Right cardiac atrium (tissue), 5 donors: Measurements from ENCODE around the gene NKPD1. TPM values are rescaled to one million over a fixed set of nuclear protein-coding genes. Genes with fewer than 3 reads are reported as not detected.
A peak's percentile ranks its signal among the peaks of the same experiment; 100 is the strongest.
"Not testable (repeated sequence)": the region's sequence is repeated elsewhere in the genome, so short reads cannot be mapped to it uniquely, and the experiment has no call there.

Experiments used
- ATAC-seq, 2 donors: fragments of 200-7000 bp; cut with Tn5 transposase; one replicate each; pipeline versions ENCODE4 v1.8.0 to v1.9.1; 2020; ENCODE audit warnings: moderate library complexity in 2 of 2, mild to moderate bottlenecking in 1 of 2
- DNase-seq, 3 donors: peaks; one replicate each; pipeline ENCODE4 v3.0.0-alpha.2; 2020
- H3K27ac ChIP-seq: one replicate; pipeline ENCODE4 v1.5.1; 2013; ENCODE audit warnings: mild to moderate bottlenecking, low read length, control low read depth, moderate library complexity
- H3K27me3 ChIP-seq: one replicate; pipeline ENCODE4 v1.6.1; 2013; ENCODE audit not compliant: control insufficient read depth, insufficient read depth
- H3K4me1 ChIP-seq: one replicate; pipeline ENCODE4 v1.6.1; 2013; ENCODE audit warnings: low read length; ENCODE audit not compliant: control insufficient read depth, insufficient read depth
- H3K4me3 ChIP-seq: one replicate; pipeline ENCODE4 v1.5.1; 2013; ENCODE audit warnings: low read length, control low read depth
- H3K9me3 ChIP-seq: one replicate; pipeline ENCODE4 v1.6.1; 2013; ENCODE audit warnings: low read length; ENCODE audit not compliant: control insufficient read depth
- WGBS: extraction: QIAGEN DNeasy Blood & Tissue Kit; methylation state at CpG from one replicate; pipeline ENCODE4 v1.1.7; 2013; 5-methylcytosine and 5-hydroxymethylcytosine counted together
- intact Hi-C, 4 donors: fragments of 100-400 bp; cut with DNase I; formaldehyde crosslinking; loops; one replicate each; pipeline versions ENCODE4 v1.11.0 to v1.14.0; 2022 to 2023
- polyA plus RNA-seq: library from polyadenylated mRNA; stranded (reverse); fragments of 200-250 nt; gene quantifications from one replicate; pipeline ENCODE4 v1.2.3, GENCODE V29; 2013
- total RNA-seq, 4 donors: library from RNA; stranded (reverse); fragmentation: NEBNext Ultra II Directional; extraction: Animal tissue kit (Norgen Biotek cat#: 25700); gene quantifications; one replicate each; pipeline ENCODE4 v1.2.1, GENCODE V29; 2021
- donor health status: healthy with polysubstance abuse.
- donor health status: DM: no; HTN: yes; CAD: no.
- donor health status: DM: no; HTN: no; CAD: no.
- donor health status: DM: no; HTN: yes; CAD: no; lungs with severe emphysema.
- donor health status: DM: yes; HTN: yes; CAD: no.

NKPD1 gene
- total and polyA plus RNA-seq, 5 donors: 0.06 to 0.07 TPM; not detected in 3

GRCh38 chr19:45122832-45123231 lies 38.0 kb downstream of the NKPD1 start:
- ATAC-seq (no peak), DNase-seq (peak in 1 of 3 donors; percentile 7)
- intact Hi-C loops: no loop called here
- Histone ChIP-seq H3K9me3 (no peaks in the 10 kb centered on the region), H3K4me3 (no peak overlapping the region), H3K27me3 (no peaks in the 10 kb centered on the region), H3K27ac (no peak overlapping the region), H3K4me1 (peaks cover 3% of the 10 kb centered on the region)
- 82% methylated on average over 6 of the region's 6 CpGs for WGBS

DNA sequence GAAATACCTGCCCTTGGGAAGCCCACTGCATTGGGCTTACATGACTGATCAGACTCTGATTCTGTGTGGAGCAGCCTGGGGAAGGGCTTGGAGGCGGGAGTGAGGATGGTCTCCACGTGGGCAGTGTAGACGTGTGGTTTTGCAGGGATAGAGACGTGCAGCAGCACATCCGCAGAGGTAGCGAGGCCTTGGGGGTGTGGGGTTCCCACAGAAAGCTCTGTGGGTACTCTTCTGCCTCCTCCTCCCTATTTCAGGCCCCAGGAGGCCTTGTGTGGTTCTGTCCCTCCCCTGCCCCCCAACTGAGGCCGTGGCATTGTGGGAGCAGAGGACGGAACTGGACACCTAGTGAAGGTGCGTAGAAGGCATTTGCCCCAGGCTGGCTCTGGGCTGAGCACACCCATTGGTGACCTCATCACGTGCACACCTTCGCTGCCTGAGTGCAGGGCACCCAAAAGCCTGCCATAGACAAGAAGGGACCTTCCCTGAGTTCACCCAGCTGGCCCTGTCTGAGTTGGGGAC lies 38.9 kb downstream of the NKPD1 start:
- no peaks in the 10 kb centered on the region for H3K27me3 ChIP-seq
- ATAC-seq (no peak), DNase-seq (peak in 1 of 3 donors; percentile 11)
- H3K27ac ChIP-seq: no peak overlapping the region
- H3K4me1 ChIP-seq: peaks cover 3% of the 10 kb centered on the region
- 85% methylated on average over 11 of the region's 11 CpGs for WGBS
- intact Hi-C loops: no loop called here
- H3K9me3 ChIP-seq: no peaks in the 10 kb centered on the region
- no peak overlapping the region for H3K4me3 ChIP-seq

DNA sequence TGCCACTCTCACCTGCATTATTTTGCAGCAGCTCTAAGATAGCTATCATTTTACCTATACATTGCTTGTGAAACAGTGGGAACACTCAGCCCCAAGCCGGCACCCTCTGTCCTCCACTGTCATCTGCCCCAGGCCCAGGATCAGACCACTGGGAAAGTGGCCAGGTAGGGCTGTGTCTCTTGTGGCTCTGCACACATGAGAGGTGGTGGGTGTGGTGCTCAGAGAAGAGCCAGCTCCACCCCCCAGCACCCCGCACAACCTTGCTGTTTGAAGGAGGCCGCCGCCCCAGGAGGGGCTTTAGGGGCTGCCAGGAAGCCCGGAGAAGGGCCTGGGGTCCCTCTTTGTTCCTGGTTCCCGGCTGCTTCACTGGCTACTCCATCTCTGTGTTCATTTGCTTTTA lies 41.2 kb downstream of the NKPD1 start:
- Histone ChIP-seq H3K9me3 (no peaks in the 10 kb centered on the region), H3K27me3 (no peaks in the 10 kb centered on the region), H3K4me3 (no peak overlapping the region), H3K27ac (no peak overlapping the region), H3K4me1 (peaks cover 3% of the 10 kb centered on the region)
- DNase-seq: no peak
- ATAC-seq: no peak
- 96% methylated on average over 6 of the region's 6 CpGs for WGBS
- intact Hi-C loops: no loop called here

DNA sequence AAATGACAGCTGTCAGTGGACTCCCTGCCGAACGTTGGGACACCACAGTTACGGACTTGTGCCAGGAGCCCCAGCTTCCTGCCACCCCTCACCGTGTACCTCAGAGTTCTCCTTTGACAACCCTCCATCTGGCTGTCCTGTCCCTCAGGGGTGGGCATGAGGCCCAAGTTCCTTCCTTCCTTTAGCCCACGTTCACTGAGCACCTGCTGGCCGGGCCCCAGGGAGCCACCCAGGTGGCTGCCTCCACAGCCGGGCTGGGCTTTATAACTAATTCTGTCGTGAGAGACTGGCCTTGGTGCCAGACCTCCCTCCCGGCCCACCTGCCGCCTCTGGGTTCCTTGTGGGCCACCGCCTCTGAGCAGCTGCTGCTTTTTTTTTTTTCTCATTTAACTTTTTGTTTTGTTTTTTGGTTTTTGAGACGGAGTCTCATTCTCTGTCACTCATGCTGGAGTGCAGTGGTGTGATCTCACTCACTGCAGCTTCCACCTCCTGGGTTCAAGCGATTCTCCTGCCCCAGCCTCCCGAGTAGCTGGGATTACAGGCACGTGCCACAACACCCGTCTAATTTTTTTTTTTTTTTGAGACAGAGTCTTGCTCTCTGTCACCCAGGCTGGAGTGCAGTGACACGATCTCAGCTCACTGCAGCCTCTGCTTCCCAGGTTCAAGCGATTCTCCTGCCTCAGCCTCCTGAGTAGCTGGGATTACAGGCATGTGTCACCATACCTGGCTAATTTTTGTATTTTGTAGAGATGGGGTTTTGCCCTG lies 42.0 kb downstream of the NKPD1 start:
- H3K9me3 ChIP-seq, ATAC-seq, intact Hi-C loops, H3K4me3 ChIP-seq, H3K4me1 ChIP-seq, H3K27ac ChIP-seq, H3K27me3 ChIP-seq: not testable (repeated sequence)
- peak in 1 of 3 donors; percentile 23 for DNase-seq
- WGBS: 59% methylated on average over 18 of the region's 18 CpGs

- Histone ChIP-seq H3K27me3 (no peaks in the 10 kb centered on the region), H3K4me3 (no peak overlapping the region), H3K9me3 (no peaks in the 10 kb centered on the region), H3K4me1 (peaks cover 3% of the 10 kb centered on the region), H3K27ac (no peak overlapping the region)
- DNase-seq (peak in 2 of 3 donors; percentile 37 to 46), ATAC-seq (no peak)
- intact Hi-C loops: no loop called here
- WGBS: 71% methylated on average over 5 of the region's 5 CpGs
Measured at GRCh38 chr19:45118106-45118505, 42.7 kb downstream of the NKPD1 start.

- Histone ChIP-seq H3K9me3 (no peaks in the 10 kb centered on the region), H3K27ac (no peak overlapping the region), H3K4me3 (no peak overlapping the region), H3K27me3 (no peaks in the 10 kb centered on the region), H3K4me1 (peaks cover 3% of the 10 kb centered on the region)
- DNase-seq (peak in 1 of 3 donors; percentile 46), ATAC-seq (no peak)
- intact Hi-C loops: no loop called here
- WGBS: 79% methylated on average over 12 of the region's 12 CpGs
Measured at GRCh38 chr19:45117671-45118070, 43.1 kb downstream of the NKPD1 start.

- WGBS: 63% methylated on average over 16 of the region's 16 CpGs
- H3K27me3 ChIP-seq: no peaks in the 10 kb centered on the region
- H3K27ac ChIP-seq: no peak overlapping the region
- no peak overlapping the region for H3K4me3 ChIP-seq
- DNase-seq (no peak), ATAC-seq (no peak)
- intact Hi-C loops: no loop called here
- H3K9me3 ChIP-seq: no peaks in the 10 kb centered on the region
- H3K4me1 ChIP-seq: peaks cover 3% of the 10 kb centered on the region
Measured at GRCh38 chr19:45117167-45117594, 43.6 kb downstream of the NKPD1 start.

- H3K27ac ChIP-seq: no peak overlapping the region
- H3K27me3 ChIP-seq: no peaks in the 10 kb centered on the region
- 90% methylated on average over 21 of the region's 21 CpGs for WGBS
- H3K4me1 ChIP-seq: peaks cover 3% of the 10 kb centered on the region
- ATAC-seq: peak in 1 of 2 donors; percentile 11
- peak in 1 of 3 donors; percentile 38 for DNase-seq
- intact Hi-C loops: no loop called here
- no peak overlapping the region for H3K4me3 ChIP-seq
- no peaks in the 10 kb centered on the region for H3K9me3 ChIP-seq
Measured at GRCh38 chr19:45115809-45116615, 44.8 kb downstream of the NKPD1 start.

GRCh38 chr19:45114116-45114515 lies 46.7 kb downstream of the NKPD1 start:
- WGBS: 83% methylated on average over 4 of the region's 4 CpGs
- no peaks in the 10 kb centered on the region for H3K27me3 ChIP-seq
- no peaks in the 10 kb centered on the region for H3K9me3 ChIP-seq
- intact Hi-C loops: no loop called here
- peak in 1 of 3 donors; percentile 6 for DNase-seq
- peaks cover 3% of the 10 kb centered on the region for H3K4me1 ChIP-seq
- H3K27ac ChIP-seq: no peak overlapping the region
- no peak overlapping the region for H3K4me3 ChIP-seq
- no peak for ATAC-seq

DNA sequence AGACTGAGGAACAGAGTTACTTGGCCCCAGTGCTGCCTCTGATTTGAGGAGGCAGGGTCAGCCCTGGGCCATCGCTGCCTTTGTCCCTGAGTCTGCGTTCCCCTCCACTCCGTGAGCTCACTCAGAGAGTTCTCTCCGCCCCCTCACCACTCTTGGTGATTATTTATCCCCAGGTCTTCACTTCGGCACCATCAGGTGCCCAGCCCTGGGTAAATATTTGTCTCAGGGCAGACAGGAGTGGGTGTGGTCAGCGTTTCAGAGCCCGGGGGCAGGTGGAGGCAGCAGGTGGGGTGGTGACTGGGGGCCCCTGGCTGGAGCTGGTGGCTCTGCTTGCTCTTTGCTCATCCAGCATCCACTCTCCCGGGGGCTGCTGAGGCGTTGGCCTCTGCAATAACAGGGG lies 47.2 kb downstream of the NKPD1 start:
- no peaks in the 10 kb centered on the region for H3K27me3 ChIP-seq
- no peak overlapping the region for H3K27ac ChIP-seq
- DNase-seq (peak in 2 of 3 donors; percentile 21 to 55), ATAC-seq (no peak)
- WGBS: 87% methylated on average over 9 of the region's 9 CpGs
- peaks cover 2% of the 10 kb centered on the region for H3K4me1 ChIP-seq
- H3K4me3 ChIP-seq: no peak overlapping the region
- no peaks in the 10 kb centered on the region for H3K9me3 ChIP-seq
- intact Hi-C loops: no loop called here
